Measurements from ENCODE around the gene EYS.

DNA sequence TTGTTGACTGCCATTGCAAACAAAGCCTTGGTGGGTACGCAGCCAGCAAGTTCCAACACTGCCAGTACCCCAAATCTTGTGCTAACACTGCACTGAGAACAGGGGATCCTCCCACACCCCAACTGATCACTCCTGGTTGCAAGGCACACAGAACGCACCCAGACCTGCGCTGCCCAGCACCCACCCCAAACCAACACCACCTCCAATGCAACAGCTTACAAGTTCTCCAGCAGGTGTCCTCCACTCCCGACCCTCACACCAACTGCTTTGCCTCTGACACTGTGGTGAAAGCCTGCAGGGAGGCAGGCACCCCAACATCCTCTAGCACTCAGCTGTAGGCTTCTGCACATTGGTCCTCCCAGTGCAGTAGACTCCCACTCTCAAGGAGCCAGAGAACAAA, 39.3 kb upstream of the EYS start:
- TF ChIP-seq TCF4 (CRISPR knock-in tag; IDR thresholded peaks at IDR 0.05; ENCODE audit: borderline replicate concordance) (no peak), OSR1 (CRISPR knock-in tag; IDR thresholded peaks at IDR 0.05) (no peak)
- TF ChIP-seq, protein P1, sequence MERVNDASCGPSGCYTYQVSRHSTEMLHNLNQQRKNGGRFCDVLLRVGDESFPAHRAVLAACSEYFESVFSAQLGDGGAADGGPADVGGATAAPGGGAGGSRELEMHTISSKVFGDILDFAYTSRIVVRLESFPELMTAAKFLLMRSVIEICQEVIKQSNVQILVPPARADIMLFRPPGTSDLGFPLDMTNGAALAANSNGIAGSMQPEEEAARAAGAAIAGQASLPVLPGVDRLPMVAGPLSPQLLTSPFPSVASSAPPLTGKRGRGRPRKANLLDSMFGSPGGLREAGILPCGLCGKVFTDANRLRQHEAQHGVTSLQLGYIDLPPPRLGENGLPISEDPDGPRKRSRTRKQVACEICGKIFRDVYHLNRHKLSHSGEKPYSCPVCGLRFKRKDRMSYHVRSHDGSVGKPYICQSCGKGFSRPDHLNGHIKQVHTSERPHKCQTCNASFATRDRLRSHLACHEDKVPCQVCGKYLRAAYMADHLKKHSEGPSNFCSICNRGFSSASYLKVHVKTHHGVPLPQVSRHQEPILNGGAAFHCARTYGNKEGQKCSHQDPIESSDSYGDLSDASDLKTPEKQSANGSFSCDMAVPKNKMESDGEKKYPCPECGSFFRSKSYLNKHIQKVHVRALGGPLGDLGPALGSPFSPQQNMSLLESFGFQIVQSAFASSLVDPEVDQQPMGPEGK (CRISPR knock-in tag; IDR thresholded peaks at IDR 0.05; ENCODE audit: borderline replicate concordance) = no peak

Measured in SK-N-SH treated with all-trans-retinoic acid at 6 μM for 48 hours (cell line).